Neural progenitor cell (in vitro differentiated cells): ENCODE measurements around the gene CAMK1D.

Experiments
- CTCF ChIP-seq: fragments of 200-600 bp; sonication (generic); IDR thresholded peaks from 2 replicates; pipeline ENCODE4 v1.5.1; 2017; ENCODE audit warnings: antibody characterized with exemption, mild to moderate bottlenecking
- EZH2 ChIP-seq: fragments of 200-600 bp; sonication (generic); IDR thresholded peaks from 2 replicates; pipeline ENCODE4 v1.6.1; 2017; ENCODE audit warnings: antibody characterized with exemption, mild to moderate bottlenecking, moderate library complexity

- TF ChIP-seq CTCF (no peak), EZH2 (no peak)
Observed at GRCh38 chr10:12394241-12395033, 45.1 kb downstream of the CAMK1D start.
